Measurements from ENCODE around the gene HEBP2. TPM values are rescaled to one million over a fixed set of nuclear protein-coding genes. Genes with fewer than 3 reads are reported as not detected.

Gene HEBP2
- total and polyA plus RNA-seq, 2 of the 13 experiments (the other 11 are each of a cell fraction or from before 2014, with no cell fraction given): 16.0 to 72.8 TPM

- TF ChIP-seq SKIL (CRISPR knock-in tag; IDR thresholded peaks at IDR 0.05; ENCODE audit: borderline replicate concordance): no peak
- peak; percentile 91 for TF ChIP-seq BCL6 (CRISPR knock-in tag; IDR thresholded peaks at IDR 0.05)
- TF ChIP-seq ZNF704 (CRISPR knock-in tag; IDR thresholded peaks at IDR 0.05; ENCODE audit: borderline replicate concordance): no peak
- no peak for TF ChIP-seq ZNF841 (CRISPR knock-in tag; IDR thresholded peaks at IDR 0.05; ENCODE audit: borderline replicate concordance)
- peak; percentile 29; the same call in 1 of the 2 replicates for TF ChIP-seq ZNF331 (CRISPR knock-in tag; IDR thresholded peaks at IDR 0.05)
- 0 out of 2 replicates have a peak, but pooled peaks have one; percentile 15 for TF ChIP-seq ZNF747 (CRISPR knock-in tag; IDR thresholded peaks at IDR 0.05; ENCODE audit: borderline replicate concordance)
- TF ChIP-seq ELF1 (CRISPR knock-in tag; IDR thresholded peaks at IDR 0.05): no peak
- no peak for TF ChIP-seq ZNF605 (CRISPR knock-in tag; IDR thresholded peaks at IDR 0.05)
- TF ChIP-seq NFIB (CRISPR knock-in tag; IDR thresholded peaks at IDR 0.05; ENCODE audit: borderline replicate concordance): no peak
- peak; percentile 29; the same call in 1 of the 2 replicates for TF ChIP-seq FOXP1 (IDR thresholded peaks at IDR 0.05)
- TF ChIP-seq FOXP1 (CRISPR knock-in tag; IDR thresholded peaks at IDR 0.05): peak; percentile 97
- no peak for TF ChIP-seq ZNF282 (IDR thresholded peaks at IDR 0.05; ENCODE audit: partially characterized antibody)
- no peak for TF ChIP-seq ASH2L (IDR thresholded peaks at IDR 0.05; ENCODE audit: insufficient read length, low read depth, low read length)
- no peak for TF ChIP-seq CHD4 (IDR thresholded peaks at IDR 0.05; ENCODE audit: borderline replicate concordance, low read length)
- no peak for TF ChIP-seq ZFYVE20 (CRISPR knock-in tag; IDR thresholded peaks at IDR 0.05; ENCODE audit: borderline replicate concordance, low read depth)
- no peak for TF ChIP-seq EZH2 (conservative IDR thresholded peaks at IDR 0.05; ENCODE audit: low read depth, low read length)
- peak; percentile 72 for TF ChIP-seq GATAD2A (CRISPR knock-in tag; IDR thresholded peaks at IDR 0.05)
- no peak for TF ChIP-seq REL (CRISPR knock-in tag; conservative IDR thresholded peaks at IDR 0.05)
- TF ChIP-seq PBX3 (CRISPR knock-in tag; IDR thresholded peaks at IDR 0.05; ENCODE audit: borderline replicate concordance): no peak
- no peak for TF ChIP-seq ZFP1 (CRISPR knock-in tag; IDR thresholded peaks at IDR 0.05)
- 0 out of 2 replicates have a peak, but pooled peaks have one; percentile 10 for TF ChIP-seq CEBPG (CRISPR knock-in tag; IDR thresholded peaks at IDR 0.05)
- TF ChIP-seq IRF9 (CRISPR knock-in tag; IDR thresholded peaks at IDR 0.05; ENCODE audit: borderline replicate concordance): no peak
Measured at GRCh38 chr6:138387577-138388368, 16.2 kb upstream of the HEBP2 start (continued).
